OCI-LY3 (cell line): ENCODE results near the gene SLC39A5.

ENCODE experiments used
- EZH2phosphoT487 ChIP-seq: fragments of 200-600 bp; shearing (Covaris generic); IDR thresholded peaks from 2 replicates; pipeline ENCODE4 v1.6.1; 2018; ENCODE audit warnings: antibody characterized with exemption, mixed run types, low read depth
- TF ChIP-seq, protein P1 (sequence below): fragments of 200-600, 300-600 bp; sonication (generic); IDR thresholded peaks from 2 replicates; pipeline ENCODE4 v1.5.1; 2014; ENCODE audit warnings: antibody characterized with exemption, low read length, low read depth

DNA sequence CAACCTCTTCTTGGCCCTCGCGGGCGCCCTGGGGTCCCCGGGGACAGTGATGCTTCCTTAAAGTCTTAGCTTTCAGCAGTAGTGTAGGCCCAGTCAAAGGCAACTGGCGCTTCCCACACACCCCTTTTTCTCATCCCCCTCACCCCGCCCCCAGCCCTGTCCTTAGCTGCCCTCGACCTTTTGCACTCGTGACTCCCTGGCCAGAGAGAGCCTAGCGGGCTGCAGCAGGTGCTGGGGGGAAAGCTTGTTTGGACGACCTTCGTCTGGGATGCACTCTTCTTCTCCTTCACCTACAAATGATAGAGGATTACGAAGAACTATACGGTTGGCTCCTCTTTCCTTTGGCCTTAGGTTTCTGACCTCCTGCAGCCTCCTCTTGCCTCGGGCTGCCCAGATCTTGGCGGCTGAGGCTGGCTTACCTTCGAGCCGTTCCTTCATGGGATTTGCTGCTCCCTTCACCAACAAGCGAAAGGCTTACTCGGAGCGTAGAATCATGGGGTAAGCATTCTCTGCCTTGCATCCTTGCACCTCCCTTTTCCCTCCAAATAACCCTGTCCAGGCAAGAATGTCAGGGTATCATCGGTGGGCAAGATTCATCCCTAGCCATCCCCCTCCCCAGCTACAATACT lies 37.7 kb downstream of the SLC39A5 start:
- TF ChIP-seq, protein P1, sequence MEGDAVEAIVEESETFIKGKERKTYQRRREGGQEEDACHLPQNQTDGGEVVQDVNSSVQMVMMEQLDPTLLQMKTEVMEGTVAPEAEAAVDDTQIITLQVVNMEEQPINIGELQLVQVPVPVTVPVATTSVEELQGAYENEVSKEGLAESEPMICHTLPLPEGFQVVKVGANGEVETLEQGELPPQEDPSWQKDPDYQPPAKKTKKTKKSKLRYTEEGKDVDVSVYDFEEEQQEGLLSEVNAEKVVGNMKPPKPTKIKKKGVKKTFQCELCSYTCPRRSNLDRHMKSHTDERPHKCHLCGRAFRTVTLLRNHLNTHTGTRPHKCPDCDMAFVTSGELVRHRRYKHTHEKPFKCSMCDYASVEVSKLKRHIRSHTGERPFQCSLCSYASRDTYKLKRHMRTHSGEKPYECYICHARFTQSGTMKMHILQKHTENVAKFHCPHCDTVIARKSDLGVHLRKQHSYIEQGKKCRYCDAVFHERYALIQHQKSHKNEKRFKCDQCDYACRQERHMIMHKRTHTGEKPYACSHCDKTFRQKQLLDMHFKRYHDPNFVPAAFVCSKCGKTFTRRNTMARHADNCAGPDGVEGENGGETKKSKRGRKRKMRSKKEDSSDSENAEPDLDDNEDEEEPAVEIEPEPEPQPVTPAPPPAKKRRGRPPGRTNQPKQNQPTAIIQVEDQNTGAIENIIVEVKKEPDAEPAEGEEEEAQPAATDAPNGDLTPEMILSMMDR, result no peak
- TF ChIP-seq EZH2phosphoT487, result no peak
